Measurements from ENCODE around the gene MOV10.

DNA sequence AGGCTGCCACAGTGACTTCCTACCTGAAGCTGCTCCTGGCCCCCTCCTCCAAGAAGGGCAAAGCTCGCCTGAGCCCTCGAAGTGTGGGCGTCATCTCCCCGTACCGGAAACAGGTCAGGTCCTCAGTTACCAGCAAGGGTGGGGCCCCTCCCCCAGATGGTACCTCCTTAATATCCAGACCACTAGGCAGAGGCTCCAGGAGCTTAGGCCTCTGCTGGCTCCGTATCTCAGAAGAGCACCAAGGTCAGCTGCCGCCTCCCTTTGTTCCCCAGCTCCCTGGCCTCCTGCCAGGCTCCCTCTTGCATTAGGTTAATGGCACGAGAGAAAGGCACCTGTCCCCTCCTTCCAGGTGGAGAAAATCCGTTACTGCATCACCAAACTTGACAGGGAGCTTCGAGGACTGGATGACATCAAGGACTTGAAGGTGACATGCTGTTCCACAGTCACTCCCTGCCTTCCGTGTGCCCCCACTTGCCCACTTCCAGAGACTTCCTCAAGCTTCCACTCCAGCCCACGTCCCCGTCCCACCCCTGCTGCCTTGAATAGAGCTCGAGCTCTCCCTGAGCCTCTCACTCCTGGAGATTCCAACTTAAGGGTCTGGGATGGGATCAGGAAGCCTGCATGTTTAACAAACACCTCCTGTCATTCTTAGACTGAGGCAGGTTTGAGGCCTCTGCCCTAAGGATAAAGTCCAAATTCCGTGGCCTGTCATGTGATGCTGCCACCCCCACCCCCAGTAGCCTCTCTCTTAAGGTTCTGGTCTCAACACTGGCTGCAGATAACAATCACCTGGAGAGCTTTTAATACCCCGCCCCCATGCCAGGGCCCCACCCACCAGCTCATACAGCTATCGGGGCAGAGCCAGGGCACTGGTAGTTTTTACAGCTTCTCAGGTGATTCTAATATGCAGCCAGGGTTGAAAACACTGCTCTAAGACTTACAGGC is 24.2 kb downstream of the MOV10 start:
- TF ChIP-seq, protein P1, sequence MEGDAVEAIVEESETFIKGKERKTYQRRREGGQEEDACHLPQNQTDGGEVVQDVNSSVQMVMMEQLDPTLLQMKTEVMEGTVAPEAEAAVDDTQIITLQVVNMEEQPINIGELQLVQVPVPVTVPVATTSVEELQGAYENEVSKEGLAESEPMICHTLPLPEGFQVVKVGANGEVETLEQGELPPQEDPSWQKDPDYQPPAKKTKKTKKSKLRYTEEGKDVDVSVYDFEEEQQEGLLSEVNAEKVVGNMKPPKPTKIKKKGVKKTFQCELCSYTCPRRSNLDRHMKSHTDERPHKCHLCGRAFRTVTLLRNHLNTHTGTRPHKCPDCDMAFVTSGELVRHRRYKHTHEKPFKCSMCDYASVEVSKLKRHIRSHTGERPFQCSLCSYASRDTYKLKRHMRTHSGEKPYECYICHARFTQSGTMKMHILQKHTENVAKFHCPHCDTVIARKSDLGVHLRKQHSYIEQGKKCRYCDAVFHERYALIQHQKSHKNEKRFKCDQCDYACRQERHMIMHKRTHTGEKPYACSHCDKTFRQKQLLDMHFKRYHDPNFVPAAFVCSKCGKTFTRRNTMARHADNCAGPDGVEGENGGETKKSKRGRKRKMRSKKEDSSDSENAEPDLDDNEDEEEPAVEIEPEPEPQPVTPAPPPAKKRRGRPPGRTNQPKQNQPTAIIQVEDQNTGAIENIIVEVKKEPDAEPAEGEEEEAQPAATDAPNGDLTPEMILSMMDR (IDR thresholded peaks at IDR 0.05; ENCODE audit: borderline replicate concordance, extremely low read depth, low read length, poor library complexity, severe bottlenecking), result no peak
- no peak for TF ChIP-seq EZH2 (IDR thresholded peaks at IDR 0.05; ENCODE audit: borderline replicate concordance, low read depth, low read length, severe bottlenecking)

Data from DND-41 (cell line).